Neural cell (in vitro differentiated cells): ENCODE results near the gene NEK2. TPM values are rescaled to one million over a fixed set of nuclear protein-coding genes. Genes with fewer than 3 reads are reported as not detected.
"Not testable (repeated sequence)": the region's sequence is repeated elsewhere in the genome, so short reads cannot be mapped to it uniquely, and the experiment has no call there.

Experiments used
- H2AFZ ChIP-seq: fragments of 200-600, 300-800 bp; sonication (generic), shearing (Covaris generic); 2 replicates; pipeline ENCODE4 v1.6.0; 2014; ENCODE audit warnings: low read depth, mild to moderate bottlenecking, antibody characterized with exemption, low read length, moderate library complexity
- H3F3A ChIP-seq: fragments of 200-600 bp; shearing (Covaris generic); 2 replicates; pipeline ENCODE4 v1.6.1; 2016; ENCODE audit warnings: mild to moderate bottlenecking, moderate library complexity, mixed read lengths, antibody characterized with exemption, low read length; ENCODE audit not compliant: insufficient read depth, poor library complexity, severe bottlenecking
- H3K27ac ChIP-seq: fragments of 200-600, 300-800 bp; sonication (generic), shearing (Covaris generic); 2 replicates; pipeline ENCODE4 v1.5.1; 2014; ENCODE audit warnings: mild to moderate bottlenecking, low read length, moderate library complexity
- H3K27me3 ChIP-seq: fragments of 300-800, 200-600 bp; sonication (generic), shearing (Covaris generic); 2 replicates; pipeline ENCODE4 v1.6.0; 2014; ENCODE audit warnings: mild to moderate bottlenecking, low read depth, low read length, moderate library complexity; ENCODE audit not compliant: insufficient read depth
- H3K36me3 ChIP-seq: fragments of 300-800, 200-600 bp; sonication (generic), shearing (Covaris generic); 2 replicates; pipeline ENCODE4 v1.5.1; 2014; ENCODE audit warnings: mild to moderate bottlenecking, antibody characterized with exemption, low read length, moderate library complexity; ENCODE audit not compliant: insufficient read depth
- H3K4me2 ChIP-seq: fragments of 300-800, 200-600 bp; sonication (generic), shearing (Covaris generic); 2 replicates; pipeline ENCODE4 v1.6.0; 2014; ENCODE audit warnings: mild to moderate bottlenecking, low read length
- H3K4me3 ChIP-seq: fragments of 300-800, 200-600 bp; sonication (generic), shearing (Covaris generic); 2 replicates; pipeline ENCODE4 v1.5.1; 2014; ENCODE audit warnings: mild to moderate bottlenecking, low read length, moderate library complexity
- H3K79me2 ChIP-seq: fragments of 200-600 bp; shearing (Covaris generic); replicated peaks from 2 replicates; pipeline ENCODE4 v1.6.0; 2014; ENCODE audit warnings: mild to moderate bottlenecking, low read length, moderate library complexity; ENCODE audit not compliant: insufficient read depth
- H3K9ac ChIP-seq: fragments of 300-800, 200-600 bp; sonication (generic), shearing (Covaris generic); 2 replicates; pipeline ENCODE4 v1.6.1; 2016; ENCODE audit warnings: mild to moderate bottlenecking, low read length, mixed read lengths
- H3K9me2 ChIP-seq: fragments of 200-600 bp; shearing (Covaris generic); 2 replicates; pipeline ENCODE4 v1.6.1; 2016; ENCODE audit warnings: mild to moderate bottlenecking, low read length, mixed read lengths; ENCODE audit not compliant: insufficient read depth
- H3K9me3 ChIP-seq: fragments of 200-600, 300-800 bp; sonication (generic), shearing (Covaris generic); 2 replicates; pipeline ENCODE4 v1.6.1; 2016; ENCODE audit warnings: mild to moderate bottlenecking, mixed run types, low read length, moderate library complexity, mixed read lengths
- H4K20me1 ChIP-seq: fragments of 200-600 bp; shearing (Covaris generic); 2 replicates; pipeline ENCODE4 v1.6.1; 2016; ENCODE audit warnings: mild to moderate bottlenecking, mixed run types; ENCODE audit not compliant: insufficient read depth
- EP300 ChIP-seq: fragments of 450-650 bp; conservative IDR thresholded peaks from 2 replicates; pipeline ENCODE4 v1.6.1; 2014; ENCODE audit warnings: antibody characterized with exemption, mild to moderate bottlenecking, moderate library complexity; ENCODE audit not compliant: poor library complexity, severe bottlenecking
- EZH2 ChIP-seq: fragments of 200-600, 300-800 bp; shearing (Covaris generic), sonication (generic); IDR thresholded peaks from 2 replicates; pipeline ENCODE4 v1.6.1; 2014; ENCODE audit warnings: antibody characterized with exemption, low read length, borderline replicate concordance, mild to moderate bottlenecking; ENCODE audit not compliant: insufficient read depth, poor library complexity, severe bottlenecking
- MXI1 ChIP-seq: fragments of 450-650 bp; conservative IDR thresholded peaks from 2 replicates; pipeline ENCODE4 v1.6.1; 2014; ENCODE audit warnings: antibody characterized with exemption, mild to moderate bottlenecking; ENCODE audit not compliant: poor library complexity, severe bottlenecking
- POLR2AphosphoS5 ChIP-seq: IDR thresholded peaks from 2 replicates; pipeline ENCODE4 v1.6.1; 2012
- RAD21 ChIP-seq: fragments of 450-650 bp; conservative IDR thresholded peaks from 2 replicates; pipeline ENCODE4 v1.6.1; 2014; ENCODE audit warnings: antibody characterized with exemption, mild to moderate bottlenecking, moderate library complexity
- SMC3 ChIP-seq: fragments of 450-650 bp; conservative IDR thresholded peaks from 2 replicates; pipeline ENCODE4 v1.6.1; 2014; ENCODE audit warnings: antibody characterized with exemption, mild to moderate bottlenecking, moderate library complexity; ENCODE audit not compliant: poor library complexity
- TAF1 ChIP-seq: IDR thresholded peaks from 2 replicates; pipeline ENCODE4 v1.6.1; 2012; ENCODE audit warnings: low read depth
- polyA plus RNA-seq: library from polyadenylated mRNA; depleted of rRNA; stranded (reverse); fragments of >200 nt; gene quantifications from 2 replicates; pipeline ENCODE4 v1.2.3, GENCODE V29; 2014
- TF ChIP-seq, protein P1 (sequence below): IDR thresholded peaks from 2 replicates; pipeline ENCODE4 v1.6.1; 2012; ENCODE audit warnings: borderline replicate concordance
- TF ChIP-seq, protein P2 (sequence below): fragments of 450-650 bp; IDR thresholded peaks from 2 replicates; pipeline ENCODE4 v1.5.1; 2014; ENCODE audit warnings: antibody characterized with exemption, mild to moderate bottlenecking, moderate library complexity; ENCODE audit not compliant: poor library complexity, severe bottlenecking

NEK2 gene
- polyA plus RNA-seq, 1 donor from 2014 or later: 0.98 TPM

DNA sequence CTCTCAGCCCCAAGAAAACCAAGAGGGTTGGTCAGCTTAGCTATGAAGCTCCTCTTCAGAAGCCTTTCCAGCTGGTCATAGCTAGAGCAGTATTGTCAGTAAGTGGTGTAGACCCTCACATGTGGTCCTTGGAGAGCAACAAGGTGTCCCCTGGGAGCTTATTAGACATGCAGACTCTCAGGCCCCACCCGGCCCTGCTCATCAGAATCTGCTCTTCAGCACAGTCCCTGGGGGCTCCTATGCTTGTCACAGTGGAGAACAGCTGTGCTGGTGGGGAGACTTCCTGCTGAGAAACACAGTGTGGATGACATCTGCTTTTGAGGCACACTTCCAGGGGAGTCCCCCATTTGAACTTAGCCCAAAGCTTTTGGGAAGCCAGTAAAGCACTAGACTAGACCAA lies 21.9 kb upstream of the NEK2 start:
- Histone ChIP-seq H3K79me2 (no peaks in the 10 kb centered on the region), H3K36me3 (no peaks in the 10 kb centered on the region), H3K9me2 (no peaks in the 10 kb centered on the region), H3K27ac (no peak overlapping the region), H3K4me2 (no peak overlapping the region), H3K4me3 (no peak overlapping the region), H4K20me1 (no peaks in the 10 kb centered on the region), H3K9me3 (no peaks in the 10 kb centered on the region), H2AFZ (no peak overlapping the region), H3F3A (no peaks in the 10 kb centered on the region), H3K9ac (no peak overlapping the region), H3K27me3 (no peaks in the 10 kb centered on the region)
- no peak for TF ChIP-seq RAD21
- no peak for TF ChIP-seq TAF1
- no peak for TF ChIP-seq SMC3
- no peak for TF ChIP-seq MXI1
- TF ChIP-seq EZH2: no peak
- TF ChIP-seq, protein P1, sequence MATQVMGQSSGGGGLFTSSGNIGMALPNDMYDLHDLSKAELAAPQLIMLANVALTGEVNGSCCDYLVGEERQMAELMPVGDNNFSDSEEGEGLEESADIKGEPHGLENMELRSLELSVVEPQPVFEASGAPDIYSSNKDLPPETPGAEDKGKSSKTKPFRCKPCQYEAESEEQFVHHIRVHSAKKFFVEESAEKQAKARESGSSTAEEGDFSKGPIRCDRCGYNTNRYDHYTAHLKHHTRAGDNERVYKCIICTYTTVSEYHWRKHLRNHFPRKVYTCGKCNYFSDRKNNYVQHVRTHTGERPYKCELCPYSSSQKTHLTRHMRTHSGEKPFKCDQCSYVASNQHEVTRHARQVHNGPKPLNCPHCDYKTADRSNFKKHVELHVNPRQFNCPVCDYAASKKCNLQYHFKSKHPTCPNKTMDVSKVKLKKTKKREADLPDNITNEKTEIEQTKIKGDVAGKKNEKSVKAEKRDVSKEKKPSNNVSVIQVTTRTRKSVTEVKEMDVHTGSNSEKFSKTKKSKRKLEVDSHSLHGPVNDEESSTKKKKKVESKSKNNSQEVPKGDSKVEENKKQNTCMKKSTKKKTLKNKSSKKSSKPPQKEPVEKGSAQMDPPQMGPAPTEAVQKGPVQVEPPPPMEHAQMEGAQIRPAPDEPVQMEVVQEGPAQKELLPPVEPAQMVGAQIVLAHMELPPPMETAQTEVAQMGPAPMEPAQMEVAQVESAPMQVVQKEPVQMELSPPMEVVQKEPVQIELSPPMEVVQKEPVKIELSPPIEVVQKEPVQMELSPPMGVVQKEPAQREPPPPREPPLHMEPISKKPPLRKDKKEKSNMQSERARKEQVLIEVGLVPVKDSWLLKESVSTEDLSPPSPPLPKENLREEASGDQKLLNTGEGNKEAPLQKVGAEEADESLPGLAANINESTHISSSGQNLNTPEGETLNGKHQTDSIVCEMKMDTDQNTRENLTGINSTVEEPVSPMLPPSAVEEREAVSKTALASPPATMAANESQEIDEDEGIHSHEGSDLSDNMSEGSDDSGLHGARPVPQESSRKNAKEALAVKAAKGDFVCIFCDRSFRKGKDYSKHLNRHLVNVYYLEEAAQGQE: no peak
- no peak for TF ChIP-seq EP300
- no peak for TF ChIP-seq POLR2AphosphoS5

DNA sequence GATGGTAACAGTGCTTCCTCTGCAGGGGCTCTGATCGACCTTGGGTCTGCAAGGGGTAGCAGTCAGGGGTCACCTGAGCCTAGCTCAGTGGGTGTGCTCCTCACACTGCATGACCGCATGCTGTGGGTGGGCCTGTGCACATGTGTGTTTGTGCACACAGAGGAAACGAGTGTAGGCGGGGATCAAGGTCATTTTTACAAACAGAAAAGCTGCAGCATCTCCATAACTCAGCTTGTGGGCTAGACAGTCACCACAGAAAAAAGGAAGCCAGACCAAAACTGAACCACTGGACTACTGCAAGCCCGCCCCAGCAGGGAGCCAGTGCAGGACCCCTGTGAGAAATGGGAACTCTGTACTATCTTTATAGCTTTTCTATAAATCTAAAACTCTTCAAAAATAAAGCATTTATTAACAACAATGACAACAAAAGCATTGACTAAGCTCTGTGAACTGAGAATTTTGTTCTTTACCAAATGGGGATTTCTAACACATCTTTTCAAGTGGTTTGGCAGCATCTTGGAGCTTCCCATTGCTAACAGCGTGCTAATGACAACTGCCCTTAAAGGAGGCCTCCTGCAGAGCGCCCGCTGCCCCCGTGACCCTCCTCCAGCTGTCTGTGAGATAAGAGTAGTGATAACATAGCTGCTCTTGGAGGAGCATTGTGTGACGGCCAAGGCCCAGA lies 19.9 kb upstream of the NEK2 start:
- no peaks in the 10 kb centered on the region for H3K79me2 ChIP-seq
- no peak for TF ChIP-seq RAD21
- no peak for TF ChIP-seq POLR2AphosphoS5
- TF ChIP-seq EZH2: no peak
- TF ChIP-seq, protein P2, sequence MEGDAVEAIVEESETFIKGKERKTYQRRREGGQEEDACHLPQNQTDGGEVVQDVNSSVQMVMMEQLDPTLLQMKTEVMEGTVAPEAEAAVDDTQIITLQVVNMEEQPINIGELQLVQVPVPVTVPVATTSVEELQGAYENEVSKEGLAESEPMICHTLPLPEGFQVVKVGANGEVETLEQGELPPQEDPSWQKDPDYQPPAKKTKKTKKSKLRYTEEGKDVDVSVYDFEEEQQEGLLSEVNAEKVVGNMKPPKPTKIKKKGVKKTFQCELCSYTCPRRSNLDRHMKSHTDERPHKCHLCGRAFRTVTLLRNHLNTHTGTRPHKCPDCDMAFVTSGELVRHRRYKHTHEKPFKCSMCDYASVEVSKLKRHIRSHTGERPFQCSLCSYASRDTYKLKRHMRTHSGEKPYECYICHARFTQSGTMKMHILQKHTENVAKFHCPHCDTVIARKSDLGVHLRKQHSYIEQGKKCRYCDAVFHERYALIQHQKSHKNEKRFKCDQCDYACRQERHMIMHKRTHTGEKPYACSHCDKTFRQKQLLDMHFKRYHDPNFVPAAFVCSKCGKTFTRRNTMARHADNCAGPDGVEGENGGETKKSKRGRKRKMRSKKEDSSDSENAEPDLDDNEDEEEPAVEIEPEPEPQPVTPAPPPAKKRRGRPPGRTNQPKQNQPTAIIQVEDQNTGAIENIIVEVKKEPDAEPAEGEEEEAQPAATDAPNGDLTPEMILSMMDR: no peak
- TF ChIP-seq TAF1: no peak
- no peak for TF ChIP-seq MXI1
- TF ChIP-seq EP300: no peak
- no peak for TF ChIP-seq SMC3
- TF ChIP-seq, protein P1: no peak
- H3K27me3 ChIP-seq: no peaks in the 10 kb centered on the region
- H3K9me3 ChIP-seq: no peaks in the 10 kb centered on the region
- no peak overlapping the region for H3K9ac ChIP-seq
- no peaks in the 10 kb centered on the region for H4K20me1 ChIP-seq
- no peaks in the 10 kb centered on the region for H3F3A ChIP-seq
- H3K27ac ChIP-seq: no peak overlapping the region
- H2AFZ ChIP-seq: no peak overlapping the region
- no peak overlapping the region for H3K4me2 ChIP-seq
- H3K4me3 ChIP-seq: no peak overlapping the region
- H3K9me2 ChIP-seq: no peaks in the 10 kb centered on the region
- H3K36me3 ChIP-seq: no peaks in the 10 kb centered on the region

DNA sequence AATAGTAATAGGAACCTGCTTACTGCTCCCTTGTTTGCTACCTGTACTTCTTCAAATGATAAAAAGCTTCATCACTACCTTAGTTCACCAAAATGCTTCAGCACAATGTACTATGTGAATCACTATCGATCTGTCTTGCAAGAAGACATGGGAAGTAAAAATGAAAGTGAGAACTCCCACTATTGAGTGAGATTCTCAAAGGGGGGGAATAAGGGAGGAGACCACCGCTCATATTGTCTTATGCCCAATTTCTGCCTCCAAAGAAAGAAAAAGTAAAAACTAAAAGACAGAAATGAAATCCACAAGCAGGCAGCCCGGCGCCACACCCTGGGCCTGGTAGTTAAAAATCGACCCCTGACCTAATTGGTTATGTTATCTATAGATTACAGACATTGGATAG lies 18.5 kb upstream of the NEK2 start:
- H2AFZ ChIP-seq, H3K27ac ChIP-seq, H3K9me3 ChIP-seq: not testable (repeated sequence)

More for the DNA sequence above, 18.5 kb upstream of the NEK2 start:
- H3K36me3 ChIP-seq, H3F3A ChIP-seq, H3K9me2 ChIP-seq, H3K79me2 ChIP-seq, H4K20me1 ChIP-seq, H3K4me2 ChIP-seq, H3K4me3 ChIP-seq, H3K9ac ChIP-seq, H3K27me3 ChIP-seq: not testable (repeated sequence)
